ENCODE data around the gene ZMYM1.

GRCh38 chr1:35049116-35049515 is 30.1 kb upstream of the ZMYM1 start:
- no peak for TF ChIP-seq POLR2A (IDR thresholded peaks at IDR 0.05)
- TF ChIP-seq CTCF (IDR thresholded peaks at IDR 0.05), result no peak
- no peak for TF ChIP-seq POLR2AphosphoS5 (IDR thresholded peaks at IDR 0.05)
- no peak for TF ChIP-seq EP300 (IDR thresholded peaks at IDR 0.05; ENCODE audit: low read depth)

All from transverse colon (tissue), 4 donors.